Keratinocyte (primary cell): ENCODE measurements around the gene ARL6IP4.

Experiments
- CTCF ChIP-seq, 3 experiments: IDR thresholded peaks in 1 of 3; conservative IDR thresholded peaks in 1 of 3; optimal IDR thresholded peaks in 1 of 3; 2 replicates in 2 of 3; 3 replicates in 1 of 3; pipeline versions ENCODE3 to v1.5.1; 2011; ENCODE audit warnings: low read length in 3 of 3, mild to moderate bottlenecking in 3 of 3, moderate library complexity in 2 of 3, control low read depth in 1 of 3, inconsistent platforms in 1 of 3; ENCODE audit not compliant: insufficient read depth in 2 of 3; ENCODE audit errors: extremely low read depth in 1 of 3
- EZH2 ChIP-seq: IDR thresholded peaks from one replicate; pipeline ENCODE4 v1.6.1; 2012; ENCODE audit warnings: inconsistent platforms, mild to moderate bottlenecking, low read length, moderate library complexity

DNA sequence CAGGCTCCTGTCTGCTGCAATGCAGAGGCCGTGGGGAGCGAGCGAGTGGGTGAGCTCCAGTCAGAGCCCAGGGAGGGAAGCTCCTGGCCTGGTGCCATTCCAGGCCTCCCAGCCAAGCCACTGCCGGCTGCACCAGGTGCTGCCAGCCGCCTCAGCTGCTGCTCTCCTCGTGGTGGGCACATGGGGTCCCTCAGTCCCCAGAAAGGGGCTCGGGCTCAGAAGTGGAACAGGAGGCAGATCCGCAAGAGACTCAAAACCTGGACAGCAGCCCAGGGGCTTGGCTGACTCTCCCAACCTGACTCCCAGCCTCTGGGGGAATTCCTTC lies 16.6 kb upstream of the ARL6IP4 start:
- TF ChIP-seq CTCF (optimal IDR thresholded peaks at IDR 0.05 in 1 of 3, IDR thresholded peaks at IDR 0.05 in 1 of 3, conservative IDR thresholded peaks at IDR 0.05 in 1 of 3; ENCODE audit: extremely low read depth in 1 of 3, insufficient read depth in 2 of 3, low read length in 3 of 3), result no peak
- TF ChIP-seq EZH2, result no peak
